ENCODE measurements around the gene CROCC2. TPM values are rescaled to one million over a fixed set of nuclear protein-coding genes. Genes with fewer than 3 reads are reported as not detected.
"Not testable (repeated sequence)": the region's sequence is repeated elsewhere in the genome, so short reads cannot be mapped to it uniquely, and the experiment has no call there.

The CROCC2 gene
- total and polyA plus RNA-seq, 11 donors: not detected

- ATAC-seq (no peak), DNase-seq (peak in 2 of 5 donors; percentile 7 to 18)
- H3K36me3 ChIP-seq: no peaks in the 10 kb centered on the region
- no peak overlapping the region for H3K4me3 ChIP-seq
- H3K9me3 ChIP-seq: peaks cover 0 to 4% (median 0%) of the 10 kb centered on the region in 12 donors
- WGBS, 4 donors: 70 to 79% (median 75%) methylated on average over 9 to 10 of the region's 10 CpGs
- TF ChIP-seq CTCF (IDR thresholded peaks at IDR 0.05): no peak
- no peak for TF ChIP-seq POLR2A (IDR thresholded peaks at IDR 0.05)
- H3K27me3 ChIP-seq: peaks cover 0 to 21% (median 4%) of the 10 kb centered on the region in 9 donors
- no peak overlapping the region for H3K27ac ChIP-seq
- no peaks in the 10 kb centered on the region for H3K4me1 ChIP-seq
- intact Hi-C loops (cut with DNase I): no loop called here
Measured at GRCh38 chr2:240974771-240975572, 68.8 kb downstream of the CROCC2 start.

- H3K36me3 ChIP-seq; intact Hi-C loops (cut with DNase I); H3K9me3 ChIP-seq; H3K4me1 ChIP-seq; ATAC-seq; H3K27ac ChIP-seq; H3K4me3 ChIP-seq: not testable (repeated sequence)
- 59 to 90% (median 73%) methylated on average over 2 to 4 of the region's 4 CpGs for WGBS, 4 donors
- peaks cover 0 to 21% (median 4%) of the 10 kb centered on the region in 9 donors for H3K27me3 ChIP-seq
- peak in 2 of 5 donors; percentile 9 to 11 for DNase-seq
Measured at GRCh38 chr2:240975903-240976302, 69.8 kb downstream of the CROCC2 start.

GRCh38 chr2:240981280-240981679 is 75.1 kb downstream of the CROCC2 start:
- peaks cover 0 to 8% (median 0%) of the 10 kb centered on the region in 12 donors for H3K4me1 ChIP-seq

GRCh38 chr2:240981871-240982800 is 76.0 kb downstream of the CROCC2 start:
- Histone ChIP-seq H3K27ac (no peak overlapping the region), H3K27me3 (peaks cover 0 to 14% (median 0%) of the 10 kb centered on the region in 9 donors), H3K4me1 (peaks cover 0 to 14% (median 5%) of the 10 kb centered on the region in 12 donors), H3K4me3 (no peak overlapping the region), H3K36me3 (no peaks in the 10 kb centered on the region), H3K9me3 (no peaks in the 10 kb centered on the region)
- DNase-seq: peak in 3 of 5 donors; percentile 5 to 44 (median 12)
- 76 to 82% (median 77%) methylated on average over 24 to 25 of the region's 25 CpGs for WGBS, 4 donors
- intact Hi-C loops (cut with DNase I): loop anchor here in 1 of 10 donors (10.0 kb wide), 1 partner anchor 127 kb away; no protein-coding TSS in a partner anchor
- ATAC-seq: peak in 1 of 4 donors; percentile 11
- TF ChIP-seq POLR2A (IDR thresholded peaks at IDR 0.05) (no peak), CTCF (IDR thresholded peaks at IDR 0.05) (no peak)

More at GRCh38 chr2:240981280-240981679, 75.1 kb downstream of the CROCC2 start:
- 48 to 58% (median 52%) methylated on average over 3 to 4 of the region's 4 CpGs for WGBS, 4 donors
- no peak overlapping the region for H3K27ac ChIP-seq
- TF ChIP-seq POLR2A (IDR thresholded peaks at IDR 0.05): no peak
- ATAC-seq (no peak), DNase-seq (no peak)
- no peak overlapping the region for H3K4me3 ChIP-seq
- peaks cover 0 to 14% (median 0%) of the 10 kb centered on the region in 9 donors for H3K27me3 ChIP-seq
- intact Hi-C loops (cut with DNase I): loop anchor here in 1 of 10 donors (10.0 kb wide), 1 partner anchor 126 kb away; no protein-coding TSS in a partner anchor
- no peaks in the 10 kb centered on the region for H3K36me3 ChIP-seq
- H3K9me3 ChIP-seq: no peaks in the 10 kb centered on the region

Data from heart left ventricle (tissue), 16 donors.